Measurements from ENCODE around the gene MORN5.

Gene MORN5

GRCh38 chr9:122236681-122237080 lies 77.0 kb downstream of the MORN5 start:
- H3K36me3 ChIP-seq, result peaks cover 23% of the 10 kb centered on the region
- no peak overlapping the region for H3K4me3 ChIP-seq (ENCODE audit: low read depth, low read length)
- no peak for TF ChIP-seq CTCF (IDR thresholded peaks at IDR 0.05; ENCODE audit: low read depth, low read length)
- DNase-seq, result no peak
- H3K27ac ChIP-seq, result no peak overlapping the region
- no peaks in the 10 kb centered on the region for H3K9me3 ChIP-seq (ENCODE audit: severe bottlenecking)
- H3K27me3 ChIP-seq (ENCODE audit: insufficient read depth, low read depth, severe bottlenecking), result peaks cover 6% of the 10 kb centered on the region

- Histone ChIP-seq H3K27ac (no peak overlapping the region), H3K27me3 (ENCODE audit: insufficient read depth, low read depth, severe bottlenecking) (no peaks in the 10 kb centered on the region), H3K9me3 (ENCODE audit: severe bottlenecking) (no peaks in the 10 kb centered on the region), H3K36me3 (peaks cover 45% of the 10 kb centered on the region), H3K4me3 (ENCODE audit: low read depth, low read length) (no peak overlapping the region)
- TF ChIP-seq CTCF (IDR thresholded peaks at IDR 0.05; ENCODE audit: low read depth, low read length), result no peak
- no peak for DNase-seq
Observed at GRCh38 chr9:122239722-122240121, 80.0 kb downstream of the MORN5 start.

GRCh38 chr9:122244349-122244748 lies 84.6 kb downstream of the MORN5 start:
- Histone ChIP-seq H3K27ac (no peak overlapping the region), H3K36me3 (peaks cover 67% of the 10 kb centered on the region), H3K4me3 (ENCODE audit: low read depth, low read length) (no peak overlapping the region), H3K27me3 (ENCODE audit: insufficient read depth, low read depth, severe bottlenecking) (no peaks in the 10 kb centered on the region), H3K9me3 (ENCODE audit: severe bottlenecking) (no peaks in the 10 kb centered on the region)
- TF ChIP-seq CTCF (IDR thresholded peaks at IDR 0.05; ENCODE audit: low read depth, low read length), result no peak
- DNase-seq, result no peak

- no peaks in the 10 kb centered on the region for H3K27me3 ChIP-seq (ENCODE audit: insufficient read depth, low read depth, severe bottlenecking)
- H3K36me3 ChIP-seq, result peaks cover 54% of the 10 kb centered on the region
- no peaks in the 10 kb centered on the region for H3K9me3 ChIP-seq (ENCODE audit: severe bottlenecking)
- no peak for TF ChIP-seq CTCF (IDR thresholded peaks at IDR 0.05; ENCODE audit: low read depth, low read length)
- H3K27ac ChIP-seq, result no peak overlapping the region
- no peak for DNase-seq
- no peak overlapping the region for H3K4me3 ChIP-seq (ENCODE audit: low read depth, low read length)
Observed at GRCh38 chr9:122246666-122247065, 87.0 kb downstream of the MORN5 start.

- DNase-seq, result no peak
- no peaks in the 10 kb centered on the region for H3K9me3 ChIP-seq (ENCODE audit: severe bottlenecking)
- peaks cover 45% of the 10 kb centered on the region for H3K36me3 ChIP-seq
- no peak overlapping the region for H3K4me3 ChIP-seq (ENCODE audit: low read depth, low read length)
- TF ChIP-seq CTCF (IDR thresholded peaks at IDR 0.05; ENCODE audit: low read depth, low read length), result no peak
- no peaks in the 10 kb centered on the region for H3K27me3 ChIP-seq (ENCODE audit: insufficient read depth, low read depth, severe bottlenecking)
- H3K27ac ChIP-seq, result no peak overlapping the region
Observed at GRCh38 chr9:122248448-122248865, 88.7 kb downstream of the MORN5 start.
